HCT116 (cell line): ENCODE data around the gene CECR2. TPM values are rescaled to one million over a fixed set of nuclear protein-coding genes. Genes with fewer than 3 reads are reported as not detected.

Source experiments
- ATAC-seq: fragments of 200-7000 bp; cut with Tn5 transposase; 2 replicates; pipeline ENCODE4 v1.9.1; 2020; ENCODE audit warnings: mild to moderate bottlenecking, moderate library complexity
- BruUV-seq: library from RNA; stranded (reverse); fragments of 400-500 nt; replicated peaks from 2 replicates; lab custom pipeline; 2021; lab: Mats Ljungman, UMichigan
- CTCF ChIA-PET: fragments of 300-600 bp; sonication (Branson Sonifier 250); formaldehyde crosslinking; loops from one replicate; lab custom pipeline; 2021; ENCODE audit warnings: antibody characterized with exemption; lab: Charles Lee
- POLR2A ChIA-PET: fragments of 300-600, 350-600 bp; sonication (Branson Sonifier 250); formaldehyde crosslinking; loops from one replicate; lab custom pipeline; 2021; ENCODE audit warnings: antibody characterized with exemption; lab: Charles Lee
- RAD21 ChIA-PET, 2 experiments: fragments of 300-600 bp; sonication (Branson Sonifier 250); formaldehyde crosslinking; loops; one replicate each; lab custom pipeline; 2023; ENCODE audit warnings: low total read pairs in 2 of 2; ENCODE audit not compliant: uncharacterized antibody in 2 of 2, unreplicated experiment in 2 of 2, low non-redundant PET in 1 of 2; lab: Charles Lee
- DNase-seq: peaks from one replicate; pipeline ENCODE4 v3.0.0-alpha.2; 2010; ENCODE audit warnings: low read depth, low spot score
- H2AFZ ChIP-seq: fragments of 200-600 bp; shearing (Covaris generic), sonication (generic); 2 replicates; pipeline ENCODE4 v1.6.1; 2017; ENCODE audit warnings: low read depth, mixed run types, mixed read lengths, antibody characterized with exemption, low read length; ENCODE audit not compliant: poor library complexity, severe bottlenecking
- H3K27ac ChIP-seq: 2 replicates; pipeline ENCODE4 v1.5.1; 2012; ENCODE audit warnings: low read depth, low read length
- H3K27me3 ChIP-seq: fragments of 200-600 bp; sonication (generic); 2 replicates; pipeline ENCODE4 v1.6.1; 2016; ENCODE audit warnings: mixed run types, low read length, mixed read lengths; ENCODE audit not compliant: insufficient read depth
- H3K36me3 ChIP-seq, 2 experiments: fragments of 200-500 bp in 1 of 2; fragments of 200-600 bp in 1 of 2; sonication (Bioruptor generic) in 1 of 2; sonication (generic) in 1 of 2; 2 replicates each; pipeline versions ENCODE4 v1.5.1 to v1.6.1; 2014 to 2016; ENCODE audit warnings: low read length in 2 of 2, inconsistent platforms in 1 of 2, mixed read lengths in 1 of 2, mixed run types in 1 of 2; ENCODE audit not compliant: insufficient read depth in 2 of 2, control insufficient read depth in 1 of 2
- H3K4me1 ChIP-seq, 2 experiments: fragments of 200-600 bp in 1 of 2; sonication (generic) in 1 of 2; 2 replicates each; pipeline versions ENCODE4 v1.5.1 to v1.6.1; 2012 to 2017; ENCODE audit warnings: low read length in 2 of 2, inconsistent platforms in 1 of 2, mild to moderate bottlenecking in 1 of 2, mixed read lengths in 1 of 2, mixed run types in 1 of 2, moderate library complexity in 1 of 2; ENCODE audit not compliant: insufficient read depth in 2 of 2, control insufficient read depth in 1 of 2
- H3K4me2 ChIP-seq: fragments of 200-600 bp; sonication (generic); 2 replicates; pipeline ENCODE4 v1.6.1; 2017; ENCODE audit warnings: mixed run types, low read length, mixed read lengths
- H3K4me3 ChIP-seq, 2 experiments: fragments of 200-600 bp in 1 of 2; sonication (generic) in 1 of 2; replicated peaks in 1 of 2; 2 replicates each; pipeline ENCODE4 v1.5.1; 2011 to 2016; ENCODE audit warnings: low read length in 2 of 2, control low read depth in 1 of 2, low read depth in 1 of 2, mild to moderate bottlenecking in 1 of 2, mixed read lengths in 1 of 2, mixed run types in 1 of 2
- H3K79me2 ChIP-seq: fragments of 200-600 bp; sonication (generic); 2 replicates; pipeline ENCODE4 v1.6.1; 2017; ENCODE audit warnings: mild to moderate bottlenecking, mixed run types, low read length, moderate library complexity, mixed read lengths; ENCODE audit not compliant: insufficient read depth
- H3K9ac ChIP-seq: fragments of 200-600 bp; sonication (generic); 2 replicates; pipeline ENCODE4 v1.6.1; 2016; ENCODE audit warnings: low read length, mixed read lengths
- H3K9me2 ChIP-seq: fragments of 200-600 bp; sonication (generic), shearing (Covaris generic); 2 replicates; pipeline ENCODE4 v1.6.1; 2017; ENCODE audit warnings: mixed run types, mild to moderate bottlenecking, moderate library complexity; ENCODE audit not compliant: insufficient read depth
- H3K9me3 ChIP-seq, 2 experiments: fragments of 200-500 bp in 1 of 2; fragments of 200-600 bp in 1 of 2; sonication (Bioruptor generic) in 1 of 2; sonication (generic) in 1 of 2; 2 replicates each; pipeline ENCODE4 v1.6.1; 2014 to 2017; ENCODE audit warnings: low read length in 2 of 2, mixed read lengths in 2 of 2, inconsistent platforms in 1 of 2, low read depth in 1 of 2, mild to moderate bottlenecking in 1 of 2, mixed run types in 1 of 2, moderate library complexity in 1 of 2; ENCODE audit not compliant: control insufficient read depth in 1 of 2, insufficient read depth in 1 of 2
- H4K20me1 ChIP-seq: fragments of 200-600 bp; sonication (generic), shearing (Covaris generic); 2 replicates; pipeline ENCODE4 v1.6.1; 2017; ENCODE audit warnings: mixed run types, mild to moderate bottlenecking, moderate library complexity; ENCODE audit not compliant: insufficient read depth
- ATF3 ChIP-seq: IDR thresholded peaks from 2 replicates; pipeline ENCODE4 v1.6.1; 2012
- CBX3 ChIP-seq: IDR thresholded peaks from 2 replicates; pipeline ENCODE4 v1.6.1; 2012; ENCODE audit warnings: low read depth
- EGR1 ChIP-seq: IDR thresholded peaks from 2 replicates; pipeline ENCODE4 v1.6.1; 2012; ENCODE audit warnings: low read depth
- EZH2 ChIP-seq: fragments of 200-600 bp; sonication (generic); IDR thresholded peaks from 2 replicates; pipeline ENCODE4 v1.6.1; 2017; ENCODE audit warnings: antibody characterized with exemption, mixed run types
- EZH2phosphoT487 ChIP-seq: fragments of 200-600 bp; IDR thresholded peaks from 2 replicates; pipeline ENCODE4 v1.6.1; 2018; ENCODE audit warnings: antibody characterized with exemption, borderline replicate concordance
- FOSL1 ChIP-seq: IDR thresholded peaks from 2 replicates; pipeline ENCODE4 v1.6.1; 2012; ENCODE audit warnings: low read depth
- JUND ChIP-seq: IDR thresholded peaks from 2 replicates; pipeline ENCODE4 v1.6.1; 2012
- MAX ChIP-seq: IDR thresholded peaks from 2 replicates; pipeline ENCODE4 v1.6.1; 2012
- RAD21 ChIP-seq: IDR thresholded peaks from 2 replicates; pipeline ENCODE4 v1.6.1; 2012; ENCODE audit warnings: low read depth, mild to moderate bottlenecking
- SIN3A ChIP-seq: IDR thresholded peaks from 2 replicates; pipeline ENCODE4 v1.6.1; 2012; ENCODE audit warnings: low read depth
- SRF ChIP-seq: IDR thresholded peaks from 2 replicates; pipeline ENCODE4 v1.6.1; 2012; ENCODE audit warnings: low read depth
- TCF7L2 ChIP-seq: IDR thresholded peaks from 2 replicates; pipeline ENCODE4 v1.7.0; 2011; ENCODE audit warnings: borderline replicate concordance, inconsistent platforms; ENCODE audit not compliant: insufficient read depth, insufficient read length; ENCODE audit errors: extremely low read depth
- YY1 ChIP-seq: IDR thresholded peaks from 2 replicates; pipeline ENCODE4 v1.6.1; 2011; ENCODE audit warnings: low read length, low read depth, moderate library complexity, mild to moderate bottlenecking; ENCODE audit not compliant: insufficient replicate concordance; ENCODE audit errors: extremely low read depth
- ZFX ChIP-seq: fragments of 450-650 bp; IDR thresholded peaks from 2 replicates; pipeline ENCODE4 v1.6.1; 2017
- ZNF274 ChIP-seq: fragments of 200-500 bp; sonication (Bioruptor generic); IDR thresholded peaks from 2 replicates; pipeline ENCODE4 v1.6.1; 2014; ENCODE audit warnings: mild to moderate bottlenecking, low read depth, low read length, inconsistent platforms
- intact Hi-C: fragments of 100-400 bp; cut with micrococcal nuclease; formaldehyde crosslinking; loops from 2 replicates; pipeline ENCODE4 v1.10.0; 2022
- total RNA-seq: library from RNA; stranded (reverse); gene quantifications from one replicate; pipeline ENCODE4 v1.2.1, GENCODE V29; 2021; ENCODE audit not compliant: unreplicated experiment

The CECR2 gene
- total RNA-seq, 1 experiment from 2014 or later = 6.0 TPM

DNA sequence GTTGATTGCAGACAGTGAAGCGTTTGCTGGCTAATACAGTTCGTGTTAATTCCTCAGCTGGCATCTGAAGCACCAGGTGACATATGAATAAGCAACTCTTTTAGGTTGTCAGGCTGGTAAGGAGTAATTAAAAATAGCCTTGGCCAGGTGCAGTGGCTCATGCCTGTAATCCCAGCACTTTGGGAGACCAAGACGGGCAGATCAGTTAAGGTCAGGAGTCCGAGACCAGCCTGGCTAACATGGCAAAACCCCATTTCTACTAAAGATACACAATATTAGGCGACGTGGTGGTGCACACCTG is 74.9 kb downstream of the CECR2 start:
- no peak overlapping the region for H3K4me2 ChIP-seq
- no peaks in the 10 kb centered on the region for H3K9me2 ChIP-seq
- H3K4me3 ChIP-seq = no peak overlapping the region
- no peak overlapping the region for H2AFZ ChIP-seq
- no peaks in the 10 kb centered on the region for H3K9me3 ChIP-seq
- no peak overlapping the region for H3K9ac ChIP-seq
- no peaks in the 10 kb centered on the region for H4K20me1 ChIP-seq
- H3K27ac ChIP-seq = no peak overlapping the region
- no peaks in the 10 kb centered on the region for H3K27me3 ChIP-seq
- no peaks in the 10 kb centered on the region for H3K36me3 ChIP-seq
- RAD21 ChIA-PET = no interaction called here
- no peaks in the 10 kb centered on the region for H3K79me2 ChIP-seq
- DNase-seq = no peak
- BruUV-seq = no TSS peak
- peaks cover 4 to 8% of the 10 kb centered on the region in 2 experiments; a peak in 2 of 4 replicates for H3K4me1 ChIP-seq
- no peak for ATAC-seq
- CTCF ChIA-PET = no interaction called here
- intact Hi-C loops = loop anchor here (5.0 kb wide), 1 partner anchor 52 kb away; no protein-coding TSS in a partner anchor
- POLR2A ChIA-PET = no interaction called here
- TF ChIP-seq ZNF274 = no peak
- no peak for TF ChIP-seq RAD21
- TF ChIP-seq ATF3 = no peak
- TF ChIP-seq CBX3 = no peak
- TF ChIP-seq SRF = no peak
- TF ChIP-seq SIN3A = no peak
- TF ChIP-seq YY1 = no peak
- no peak for TF ChIP-seq EZH2phosphoT487
- no peak for TF ChIP-seq MAX
- TF ChIP-seq FOSL1 = no peak
- no peak for TF ChIP-seq EGR1
- no peak for TF ChIP-seq JUND
- no peak for TF ChIP-seq EZH2
- no peak for TF ChIP-seq ZFX
- no peak for TF ChIP-seq TCF7L2
